ENCODE data around the gene LCN2.

The LCN2 gene

DNA sequence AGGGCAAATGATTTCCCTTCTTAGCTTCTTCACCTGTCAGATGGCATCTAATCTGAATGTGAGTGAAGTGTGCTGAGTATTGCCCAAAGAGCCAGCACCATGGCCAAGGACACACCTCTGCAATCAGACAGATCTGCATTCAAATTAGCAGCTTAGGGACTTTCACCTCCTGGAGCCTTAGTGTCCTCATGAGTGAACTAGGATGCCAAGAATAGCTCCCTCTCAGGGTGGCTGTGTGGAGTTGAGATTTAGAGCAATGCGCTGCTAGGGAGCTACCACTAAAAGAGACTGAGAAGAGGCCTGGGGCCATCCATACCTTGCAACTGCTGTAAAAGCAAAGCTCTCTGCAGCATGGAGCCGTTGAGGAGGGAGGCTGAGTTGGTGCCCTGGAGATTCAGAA, 40.8 kb downstream of the LCN2 start:
- H3K4me3 ChIP-seq (ENCODE audit: low read depth, low read length): no peak overlapping the region
- no peak for TF ChIP-seq CTCF (IDR thresholded peaks at IDR 0.05; ENCODE audit: insufficient read depth, low read depth, low read length, missing control alignments)
- DNase-seq (ENCODE audit: low read depth): peak; percentile 28

GRCh38 chr9:128190516-128191405, 41.5 kb downstream of the LCN2 start:
- peak overlapping the region; percentile 84 for H3K4me3 ChIP-seq (ENCODE audit: low read depth, low read length)
- peak; percentile 27 for DNase-seq (ENCODE audit: low read depth)
- TF ChIP-seq CTCF (IDR thresholded peaks at IDR 0.05; ENCODE audit: insufficient read depth, low read depth, low read length, missing control alignments): no peak

DNA sequence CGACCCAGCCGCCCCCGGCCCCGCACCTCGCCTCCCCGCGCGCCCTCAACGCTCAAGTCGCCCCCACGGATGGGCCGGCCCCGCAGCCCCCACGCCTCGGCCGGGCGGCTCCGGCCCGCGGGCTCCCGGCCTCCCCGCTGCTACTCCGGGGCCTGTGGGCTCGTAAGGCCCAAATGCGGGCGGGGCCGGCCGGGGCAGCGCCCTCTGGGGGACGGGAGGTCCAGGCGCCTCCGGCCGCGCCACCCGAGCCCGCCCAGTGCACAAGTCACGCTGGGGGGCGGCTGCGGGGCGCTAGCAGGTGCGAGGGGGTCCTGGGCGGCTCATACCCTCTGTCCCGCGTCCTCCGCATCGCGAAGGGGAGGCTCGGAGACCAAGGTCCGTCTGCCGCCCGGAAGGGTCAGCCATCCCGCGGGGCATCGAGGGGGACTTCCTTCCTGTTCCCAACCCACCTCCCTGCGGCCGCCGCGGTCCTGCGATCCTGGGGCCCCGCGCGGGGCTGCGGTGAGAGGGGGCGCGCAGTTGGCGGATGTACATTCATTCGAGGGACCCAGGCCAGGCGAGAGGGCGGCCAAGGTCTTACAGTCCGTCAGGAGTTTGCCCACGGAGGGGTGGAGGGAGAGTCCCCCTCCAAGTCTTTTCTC, 42.3 kb downstream of the LCN2 start, which contains the start of gene CIZ1:
CIZ1 (minus strand) TSS at position 167 of the 641 bp plus-strand sequence. CDS start 715 bp downstream, outside the sequence.
- peak within 1 kb of the TSS; percentile 84 for H3K4me3 ChIP-seq (ENCODE audit: low read depth, low read length)
- DNase-seq (ENCODE audit: low read depth): peak; percentile 91
- TF ChIP-seq CTCF (IDR thresholded peaks at IDR 0.05; ENCODE audit: insufficient read depth, low read depth, low read length, missing control alignments): peak; percentile 76

DNA sequence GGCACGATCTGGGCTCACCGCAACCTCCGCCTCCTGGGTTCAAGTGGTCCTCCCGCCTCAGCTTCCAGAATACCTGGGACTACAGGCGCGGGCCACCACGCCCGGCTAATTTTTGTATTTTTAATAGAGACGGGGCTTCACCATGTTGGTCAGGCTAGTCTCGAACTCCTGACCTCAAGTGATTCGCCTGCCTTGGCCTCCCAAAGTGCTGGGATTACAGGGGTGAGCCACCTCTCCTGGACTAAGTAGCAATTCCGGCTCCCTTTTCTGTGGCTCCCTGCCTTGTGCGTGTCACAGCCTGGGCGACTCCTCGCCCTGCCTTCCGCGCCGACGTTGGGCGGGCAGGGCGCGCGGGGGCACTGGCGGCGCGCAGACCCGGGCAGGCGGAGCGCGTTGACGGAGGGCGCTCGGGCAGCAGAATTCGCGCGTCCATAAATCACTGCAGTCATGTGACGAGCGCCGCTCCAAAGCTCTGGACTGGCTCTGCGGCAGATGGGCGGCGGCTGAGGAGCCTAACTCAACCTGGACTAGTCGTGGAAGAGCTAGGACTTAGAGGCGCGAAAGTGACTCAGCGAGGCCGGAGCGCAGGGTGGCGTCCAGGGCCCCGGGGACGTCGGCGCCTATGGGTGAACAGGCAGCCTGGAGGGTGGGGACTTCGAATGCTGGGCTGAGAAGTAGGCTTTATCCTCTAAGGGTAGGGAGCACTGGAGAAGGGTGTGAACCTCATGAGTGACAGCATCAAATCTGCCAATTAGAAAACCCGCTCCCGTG, 43.5 kb downstream of the LCN2 start:
- TF ChIP-seq CTCF (IDR thresholded peaks at IDR 0.05; ENCODE audit: insufficient read depth, low read depth, low read length, missing control alignments): peak; percentile 41
- peak; percentile 75 for DNase-seq (ENCODE audit: low read depth)
- H3K4me3 ChIP-seq (ENCODE audit: low read depth, low read length): peak overlapping the region; percentile 84

DNA sequence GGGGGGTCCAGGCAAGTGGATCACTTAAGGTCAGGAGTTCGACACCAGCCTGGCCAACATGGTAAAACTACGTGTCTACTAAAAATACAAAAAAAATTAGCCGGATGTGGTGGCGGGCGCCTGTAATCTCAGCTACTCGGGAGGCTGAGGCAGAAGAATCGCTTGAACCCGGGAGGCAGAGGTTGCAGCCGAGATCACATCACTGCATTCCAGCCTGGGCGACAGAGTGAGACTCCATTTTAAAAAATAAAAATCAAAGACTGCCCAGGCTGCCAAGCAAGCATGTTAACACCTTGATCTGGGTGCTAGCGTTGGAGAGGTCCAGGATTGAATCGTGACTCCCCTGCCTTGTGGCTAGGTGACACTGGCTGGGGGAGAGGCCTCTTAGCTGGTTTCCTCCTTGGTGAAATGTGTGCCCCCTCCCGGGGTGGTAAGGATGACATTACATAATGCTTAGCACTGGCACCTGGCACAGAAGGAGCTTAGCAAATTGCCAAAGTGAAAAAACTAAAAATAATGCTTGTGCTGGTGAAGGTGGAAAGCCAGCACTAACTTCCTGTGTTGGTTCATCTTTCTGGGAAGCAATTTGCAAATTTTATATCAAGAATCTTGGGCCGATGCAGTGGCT, 44.3 kb downstream of the LCN2 start:
- DNase-seq (ENCODE audit: low read depth): no peak
- TF ChIP-seq CTCF (IDR thresholded peaks at IDR 0.05; ENCODE audit: insufficient read depth, low read depth, low read length, missing control alignments): no peak
- H3K4me3 ChIP-seq (ENCODE audit: low read depth, low read length): no peak overlapping the region

Data from GM12865 (cell line).